H54 (cell line): ENCODE data around the gene DRC7.
"Not testable (repeated sequence)": the region's sequence is repeated elsewhere in the genome, so short reads cannot be mapped to it uniquely, and the experiment has no call there.

ENCODE experiments used
- DNase-seq: peaks from one replicate; pipeline ENCODE4 v3.0.0; 2011; ENCODE audit warnings: low spot score, mixed read lengths; ENCODE audit not compliant: insufficient read length
- FAIRE-seq: peaks from 3 replicates; lab custom pipeline; 2011; peaks lifted over from hg19 to GRCh38; lab: Jason Lieb, UNC
- POLR2A ChIP-seq: IDR thresholded peaks from 2 replicates; pipeline ENCODE4 v1.6.1; 2011; ENCODE audit warnings: low read depth, mild to moderate bottlenecking, low read length

Gene DRC7

GRCh38 chr16:57742543-57742942, 47.9 kb downstream of the DRC7 start:
- FAIRE-seq (no peak), DNase-seq (no peak)
- no peak for TF ChIP-seq POLR2A

- TF ChIP-seq POLR2A = no peak
- no peak for DNase-seq
- no peak for FAIRE-seq
These were observed 48.9 kb downstream of the DRC7 start for GRCh38 chr16:57743458-57743857.

GRCh38 chr16:57743886-57744641, 49.5 kb downstream of the DRC7 start:
- no peak for TF ChIP-seq POLR2A
- no peak for DNase-seq
- FAIRE-seq = no peak

GRCh38 chr16:57744642-57744903, 50.0 kb downstream of the DRC7 start:
- TF ChIP-seq POLR2A = no peak
- FAIRE-seq = no peak
- no peak for DNase-seq

- TF ChIP-seq POLR2A = no peak
These were observed 51.2 kb downstream of the DRC7 start for GRCh38 chr16:57745768-57746167.

GRCh38 chr16:57746316-57746715, 51.7 kb downstream of the DRC7 start:
- DNase-seq, FAIRE-seq: not testable (repeated sequence)

More at GRCh38 chr16:57745768-57746167, 51.2 kb downstream of the DRC7 start:
- FAIRE-seq = no peak
- DNase-seq = no peak

GRCh38 chr16:57747091-57747490, 52.5 kb downstream of the DRC7 start:
- DNase-seq (no peak), FAIRE-seq (no peak)
- TF ChIP-seq POLR2A = no peak

- no peak for TF ChIP-seq POLR2A
- DNase-seq (no peak), FAIRE-seq (no peak)
These were observed 52.9 kb downstream of the DRC7 start for GRCh38 chr16:57747496-57747895.

- FAIRE-seq (no peak), DNase-seq (no peak)
- no peak for TF ChIP-seq POLR2A
These were observed 53.4 kb downstream of the DRC7 start for GRCh38 chr16:57747996-57748395.

- DNase-seq (no peak), FAIRE-seq (no peak)
- no peak for TF ChIP-seq POLR2A
These were observed 54.0 kb downstream of the DRC7 start for GRCh38 chr16:57748596-57748995.

- no peak for DNase-seq
- TF ChIP-seq POLR2A = no peak
- no peak for FAIRE-seq
These were observed 54.6 kb downstream of the DRC7 start for GRCh38 chr16:57749101-57749692.

GRCh38 chr16:57749856-57750452, 55.3 kb downstream of the DRC7 start:
- no peak for TF ChIP-seq POLR2A
- DNase-seq = no peak

GRCh38 chr16:57750796-57751538, 56.4 kb downstream of the DRC7 start:
- no peak for TF ChIP-seq POLR2A
- FAIRE-seq = no peak
- DNase-seq = no peak

More at GRCh38 chr16:57749856-57750452, 55.3 kb downstream of the DRC7 start:
- FAIRE-seq = no peak

- DNase-seq = no peak
These were observed 57.1 kb downstream of the DRC7 start for GRCh38 chr16:57751539-57752202.

More at GRCh38 chr16:57751539-57752202, 57.1 kb downstream of the DRC7 start:
- no peak for FAIRE-seq
- TF ChIP-seq POLR2A = no peak
